ENCODE measurements around the gene OPCML.

The OPCML gene

DNA sequence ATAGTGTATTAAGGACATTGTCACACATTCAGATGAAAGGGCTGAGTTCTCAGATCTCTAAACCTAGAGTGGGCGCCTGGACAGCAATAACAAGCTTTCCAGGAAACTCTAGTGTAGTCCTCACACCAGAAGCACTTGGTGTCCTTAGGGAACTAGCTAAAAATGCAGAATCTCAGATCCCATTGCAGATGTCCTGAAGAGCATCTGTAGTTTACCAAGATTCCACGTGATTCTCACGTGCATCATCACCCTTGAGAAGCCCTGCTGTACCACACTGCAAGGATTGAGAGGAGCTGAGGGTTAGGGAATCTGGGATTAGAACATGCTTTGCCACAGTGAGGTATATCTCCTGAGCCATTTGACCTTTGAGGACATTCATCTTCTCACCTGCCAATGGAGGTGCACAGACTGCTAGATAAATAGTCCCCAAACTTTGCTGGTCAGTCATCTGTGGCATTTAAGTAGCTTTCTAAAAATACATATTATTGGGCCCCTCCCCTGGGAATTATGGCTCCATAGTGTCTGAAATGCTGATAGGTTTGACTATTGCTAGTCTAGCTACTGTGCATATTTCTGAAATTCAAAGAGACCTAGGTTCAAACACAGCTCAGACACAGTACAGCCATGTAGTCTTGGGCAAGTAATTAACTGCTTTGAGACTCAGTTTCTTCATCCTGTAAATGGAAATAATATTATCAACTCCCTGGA lies 1068.9 kb downstream of the OPCML start:
- no peaks in the 10 kb centered on the region for H3K9me3 ChIP-seq (ENCODE audit: control insufficient read depth, insufficient read depth, low read length)
- no peaks in the 10 kb centered on the region for H3K36me3 ChIP-seq (ENCODE audit: control insufficient read depth, insufficient read depth, low read length)

DNA sequence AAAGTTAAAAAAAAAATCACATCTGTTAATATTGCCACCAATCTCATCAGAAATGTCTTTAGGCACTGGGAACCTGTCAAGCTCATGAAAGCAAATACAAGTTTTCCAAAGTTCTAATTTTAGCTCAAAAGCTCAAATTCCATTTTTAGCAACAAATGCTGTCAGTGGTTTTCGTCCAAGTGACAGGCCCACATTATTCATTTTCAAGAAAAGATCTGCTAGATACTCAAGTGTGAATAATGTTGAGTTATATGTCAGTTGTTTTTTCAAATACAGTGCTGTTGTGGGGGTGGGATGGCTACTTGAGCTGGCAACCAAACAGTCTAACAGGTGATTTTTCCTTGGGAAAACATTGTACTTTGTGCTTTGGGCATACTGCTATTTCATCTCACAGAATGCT lies 1072.6 kb downstream of the OPCML start:
- no peaks in the 10 kb centered on the region for H3K9me3 ChIP-seq (ENCODE audit: control insufficient read depth, insufficient read depth, low read length)
- no peak overlapping the region for H3K4me3 ChIP-seq (ENCODE audit: low read depth, low read length)
- no peaks in the 10 kb centered on the region for H3K4me1 ChIP-seq (ENCODE audit: control insufficient read depth, insufficient read depth, low read length)
- H3K36me3 ChIP-seq (ENCODE audit: control insufficient read depth, insufficient read depth, low read length): no peaks in the 10 kb centered on the region
- no peak overlapping the region for H3K9ac ChIP-seq (ENCODE audit: low read depth, low read length)
- no peaks in the 10 kb centered on the region for H3K27me3 ChIP-seq (ENCODE audit: control insufficient read depth, insufficient read depth, low read length)

More for the DNA sequence above, 1068.9 kb downstream of the OPCML start:
- no peaks in the 10 kb centered on the region for H3K27me3 ChIP-seq (ENCODE audit: control insufficient read depth, insufficient read depth, low read length)
- H3K9ac ChIP-seq (ENCODE audit: low read depth, low read length): no peak overlapping the region
- H3K4me1 ChIP-seq (ENCODE audit: control insufficient read depth, insufficient read depth, low read length): no peaks in the 10 kb centered on the region
- H3K4me3 ChIP-seq (ENCODE audit: low read depth, low read length): no peak overlapping the region

DNA sequence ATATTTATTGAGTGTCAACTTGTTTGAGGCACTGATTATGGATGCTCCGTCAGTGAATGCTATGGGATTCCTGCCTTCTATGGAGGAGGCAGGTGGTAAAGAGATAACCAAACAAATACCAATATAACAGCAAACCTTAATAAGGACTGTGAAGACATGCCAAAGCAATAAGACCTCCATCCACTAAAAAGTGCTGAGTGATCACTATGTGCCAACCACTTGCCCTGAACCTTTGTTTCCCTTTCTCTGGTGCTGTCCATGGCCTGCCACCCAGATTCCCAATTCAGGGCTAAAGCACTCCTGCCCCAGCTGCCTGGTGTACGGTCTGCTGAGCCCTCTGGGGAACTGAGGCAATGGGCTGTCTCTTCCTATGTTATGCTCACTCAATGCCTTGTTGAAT lies 1074.9 kb downstream of the OPCML start:
- H3K4me3 ChIP-seq (ENCODE audit: low read depth, low read length): no peak overlapping the region
- no peaks in the 10 kb centered on the region for H3K9me3 ChIP-seq (ENCODE audit: control insufficient read depth, insufficient read depth, low read length)
- H3K9ac ChIP-seq (ENCODE audit: low read depth, low read length): no peak overlapping the region
- no peaks in the 10 kb centered on the region for H3K4me1 ChIP-seq (ENCODE audit: control insufficient read depth, insufficient read depth, low read length)
- H3K36me3 ChIP-seq (ENCODE audit: control insufficient read depth, insufficient read depth, low read length): no peaks in the 10 kb centered on the region
- H3K27me3 ChIP-seq (ENCODE audit: control insufficient read depth, insufficient read depth, low read length): no peaks in the 10 kb centered on the region

DNA sequence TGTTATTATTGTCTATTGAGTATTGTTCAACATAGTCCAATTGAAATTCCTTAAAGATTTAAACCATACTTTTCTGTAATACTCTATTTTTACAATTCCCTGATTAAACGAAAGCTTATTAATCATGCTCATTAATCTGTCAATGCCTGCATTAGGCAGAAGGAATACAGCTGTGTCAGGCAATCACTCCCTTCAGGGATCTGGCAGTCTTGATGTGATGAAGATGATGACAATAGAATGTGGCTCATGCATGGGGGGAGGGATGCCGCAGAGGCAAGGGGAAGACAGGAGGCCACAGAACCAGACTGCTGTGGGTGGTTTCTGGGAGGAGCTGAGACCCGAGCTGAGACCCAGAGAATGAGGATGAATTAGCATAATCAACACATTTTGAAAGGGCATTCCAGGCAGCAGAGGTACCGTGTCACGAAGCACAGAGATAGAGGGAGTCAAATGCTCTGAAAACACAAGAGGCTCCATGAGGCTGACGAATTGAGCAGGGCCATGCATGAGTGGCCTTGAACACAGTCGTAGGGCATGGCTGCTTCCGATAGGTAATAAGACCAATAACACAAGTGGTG lies 1075.5 kb downstream of the OPCML start:
- no peak overlapping the region for H3K4me3 ChIP-seq (ENCODE audit: low read depth, low read length)
- no peaks in the 10 kb centered on the region for H3K4me1 ChIP-seq (ENCODE audit: control insufficient read depth, insufficient read depth, low read length)
- no peaks in the 10 kb centered on the region for H3K9me3 ChIP-seq (ENCODE audit: control insufficient read depth, insufficient read depth, low read length)
- no peaks in the 10 kb centered on the region for H3K36me3 ChIP-seq (ENCODE audit: control insufficient read depth, insufficient read depth, low read length)
- no peak overlapping the region for H3K9ac ChIP-seq (ENCODE audit: low read depth, low read length)
- no peaks in the 10 kb centered on the region for H3K27me3 ChIP-seq (ENCODE audit: control insufficient read depth, insufficient read depth, low read length)

DNA sequence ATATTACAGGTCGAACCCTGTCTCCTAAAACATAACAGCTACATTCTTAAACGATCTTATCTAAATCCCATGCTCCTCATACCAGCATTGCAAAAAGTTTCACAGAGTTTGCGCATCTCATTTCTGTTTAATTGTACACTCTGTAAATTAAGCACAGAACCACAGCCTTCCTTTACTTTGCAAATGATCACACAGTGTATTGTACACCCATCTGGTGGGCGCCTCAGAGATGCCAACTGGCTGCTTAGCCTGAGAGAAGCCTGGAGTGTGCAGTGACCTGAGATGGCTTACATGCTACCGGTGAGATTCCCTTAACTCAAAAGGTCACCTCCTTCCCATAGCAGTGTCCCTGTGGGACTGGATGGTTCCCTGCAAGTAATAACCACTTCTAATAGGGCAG lies 1077.3 kb downstream of the OPCML start:
- H3K9ac ChIP-seq (ENCODE audit: low read depth, low read length): no peak overlapping the region
- H3K27me3 ChIP-seq (ENCODE audit: control insufficient read depth, insufficient read depth, low read length): no peaks in the 10 kb centered on the region
- H3K4me1 ChIP-seq (ENCODE audit: control insufficient read depth, insufficient read depth, low read length): peaks cover 5% of the 10 kb centered on the region
- no peaks in the 10 kb centered on the region for H3K9me3 ChIP-seq (ENCODE audit: control insufficient read depth, insufficient read depth, low read length)
- H3K36me3 ChIP-seq (ENCODE audit: control insufficient read depth, insufficient read depth, low read length): no peaks in the 10 kb centered on the region
- no peak overlapping the region for H3K4me3 ChIP-seq (ENCODE audit: low read depth, low read length)

DNA sequence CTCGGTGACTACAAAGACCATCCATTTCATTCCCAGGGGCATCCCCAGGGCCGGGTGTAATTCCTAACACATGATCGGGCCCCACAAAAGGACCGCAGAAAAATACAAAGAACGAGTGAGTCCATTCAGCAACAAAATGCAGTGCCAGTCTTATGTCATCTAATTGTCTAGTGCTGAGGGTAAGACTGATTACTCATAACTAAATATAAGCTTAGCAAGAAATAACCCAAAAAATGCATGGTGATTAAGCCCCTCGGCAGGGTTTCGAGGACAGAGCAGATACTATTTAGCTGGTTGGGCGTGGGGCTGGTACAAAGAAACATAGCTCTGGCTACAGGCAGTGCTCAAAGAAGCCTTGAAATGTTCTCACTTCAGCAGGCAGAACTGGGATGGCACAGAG lies 1078.9 kb downstream of the OPCML start:
- Histone ChIP-seq H3K4me1 (ENCODE audit: control insufficient read depth, insufficient read depth, low read length) (peaks cover 5% of the 10 kb centered on the region), H3K36me3 (ENCODE audit: control insufficient read depth, insufficient read depth, low read length) (no peaks in the 10 kb centered on the region), H3K9ac (ENCODE audit: low read depth, low read length) (no peak overlapping the region), H3K27me3 (ENCODE audit: control insufficient read depth, insufficient read depth, low read length) (no peaks in the 10 kb centered on the region), H3K9me3 (ENCODE audit: control insufficient read depth, insufficient read depth, low read length) (no peaks in the 10 kb centered on the region), H3K4me3 (ENCODE audit: low read depth, low read length) (no peak overlapping the region)

DNA sequence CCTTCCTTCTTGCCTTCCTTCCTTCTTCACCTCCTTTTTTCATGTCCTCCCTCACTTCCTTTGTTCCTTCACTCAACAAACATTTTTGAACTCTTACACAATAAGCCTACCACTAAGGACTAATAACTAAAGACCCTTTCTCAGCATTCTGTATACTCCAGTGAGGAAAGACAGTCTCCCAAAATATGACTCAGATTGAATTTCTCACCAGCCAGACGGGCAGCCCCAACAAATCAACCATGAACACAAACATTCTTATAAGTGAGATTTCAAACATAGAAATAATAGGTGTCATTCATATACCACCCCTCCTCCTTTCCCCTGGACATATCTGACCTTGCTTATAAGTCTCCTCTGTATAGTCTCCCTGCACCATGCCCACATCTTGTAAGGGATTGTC lies 1079.7 kb downstream of the OPCML start:
- H3K36me3 ChIP-seq (ENCODE audit: control insufficient read depth, insufficient read depth, low read length): no peaks in the 10 kb centered on the region
- H3K4me3 ChIP-seq (ENCODE audit: low read depth, low read length): no peak overlapping the region
- H3K9ac ChIP-seq (ENCODE audit: low read depth, low read length): no peak overlapping the region
- no peaks in the 10 kb centered on the region for H3K9me3 ChIP-seq (ENCODE audit: control insufficient read depth, insufficient read depth, low read length)
- peaks cover 5% of the 10 kb centered on the region for H3K4me1 ChIP-seq (ENCODE audit: control insufficient read depth, insufficient read depth, low read length)
- H3K27me3 ChIP-seq (ENCODE audit: control insufficient read depth, insufficient read depth, low read length): no peaks in the 10 kb centered on the region

DNA sequence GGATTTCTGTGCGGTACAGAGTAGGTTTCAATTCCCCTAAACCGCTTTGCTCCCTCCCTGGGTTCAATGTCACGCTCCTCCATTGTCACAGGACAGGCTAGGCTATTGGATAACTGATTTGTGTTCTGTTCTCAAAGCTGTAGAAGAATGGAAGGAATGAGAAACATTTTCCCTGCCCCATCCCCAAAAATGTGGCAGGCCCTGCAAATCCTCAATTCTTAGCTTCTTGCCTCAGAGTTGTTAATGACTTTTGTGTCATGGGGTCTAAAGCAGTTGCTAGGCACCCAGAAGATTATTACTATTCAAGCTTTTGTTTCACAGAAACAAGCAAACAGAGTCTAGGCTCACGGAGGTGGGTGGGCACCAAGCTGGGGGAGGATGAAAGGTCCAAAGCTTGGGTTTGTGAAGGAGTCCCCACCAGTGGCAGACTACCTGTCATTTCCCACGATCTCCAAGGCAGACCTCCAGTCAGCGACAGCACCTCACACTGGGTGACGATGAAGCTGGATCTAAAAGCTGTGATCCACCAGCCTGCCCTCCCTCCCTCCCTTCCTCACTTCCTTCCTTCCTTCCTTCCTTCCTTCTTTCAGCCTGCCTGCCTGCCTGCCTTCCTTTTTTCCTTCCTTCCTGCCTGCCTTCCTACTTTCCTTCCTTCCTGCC lies 1080.2 kb downstream of the OPCML start:
- peak overlapping the region; percentile 14 for H3K4me3 ChIP-seq (ENCODE audit: low read depth, low read length)
- H3K9me3 ChIP-seq (ENCODE audit: control insufficient read depth, insufficient read depth, low read length): no peaks in the 10 kb centered on the region
- no peak overlapping the region for H3K9ac ChIP-seq (ENCODE audit: low read depth, low read length)
- no peaks in the 10 kb centered on the region for H3K27me3 ChIP-seq (ENCODE audit: control insufficient read depth, insufficient read depth, low read length)
- no peaks in the 10 kb centered on the region for H3K36me3 ChIP-seq (ENCODE audit: control insufficient read depth, insufficient read depth, low read length)
- H3K4me1 ChIP-seq (ENCODE audit: control insufficient read depth, insufficient read depth, low read length): peaks cover 5% of the 10 kb centered on the region

DNA sequence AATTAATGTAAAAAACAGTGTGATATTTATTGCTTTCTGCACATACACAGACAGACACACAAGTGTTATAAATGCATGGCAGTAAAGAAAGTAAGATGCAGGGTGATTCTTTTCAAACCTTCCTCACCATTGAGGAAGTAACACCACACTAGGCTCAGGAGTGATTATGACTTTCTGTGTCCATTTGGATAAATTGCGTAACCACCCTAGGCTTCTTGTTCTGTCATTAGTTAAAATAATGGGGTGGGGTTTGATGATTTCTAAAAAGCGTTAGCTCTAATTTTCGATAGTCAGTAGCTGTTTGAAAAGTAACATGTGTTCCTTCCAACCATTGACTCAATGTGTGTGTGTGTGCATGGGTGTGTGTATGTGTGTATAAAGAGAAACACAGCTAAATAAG lies 1081.7 kb downstream of the OPCML start:
- H3K9ac ChIP-seq (ENCODE audit: low read depth, low read length): no peak overlapping the region
- H3K27me3 ChIP-seq (ENCODE audit: control insufficient read depth, insufficient read depth, low read length): no peaks in the 10 kb centered on the region
- no peak overlapping the region for H3K4me3 ChIP-seq (ENCODE audit: low read depth, low read length)
- H3K9me3 ChIP-seq (ENCODE audit: control insufficient read depth, insufficient read depth, low read length): no peaks in the 10 kb centered on the region
- H3K36me3 ChIP-seq (ENCODE audit: control insufficient read depth, insufficient read depth, low read length): no peaks in the 10 kb centered on the region
- peaks cover 5% of the 10 kb centered on the region for H3K4me1 ChIP-seq (ENCODE audit: control insufficient read depth, insufficient read depth, low read length)

DNA sequence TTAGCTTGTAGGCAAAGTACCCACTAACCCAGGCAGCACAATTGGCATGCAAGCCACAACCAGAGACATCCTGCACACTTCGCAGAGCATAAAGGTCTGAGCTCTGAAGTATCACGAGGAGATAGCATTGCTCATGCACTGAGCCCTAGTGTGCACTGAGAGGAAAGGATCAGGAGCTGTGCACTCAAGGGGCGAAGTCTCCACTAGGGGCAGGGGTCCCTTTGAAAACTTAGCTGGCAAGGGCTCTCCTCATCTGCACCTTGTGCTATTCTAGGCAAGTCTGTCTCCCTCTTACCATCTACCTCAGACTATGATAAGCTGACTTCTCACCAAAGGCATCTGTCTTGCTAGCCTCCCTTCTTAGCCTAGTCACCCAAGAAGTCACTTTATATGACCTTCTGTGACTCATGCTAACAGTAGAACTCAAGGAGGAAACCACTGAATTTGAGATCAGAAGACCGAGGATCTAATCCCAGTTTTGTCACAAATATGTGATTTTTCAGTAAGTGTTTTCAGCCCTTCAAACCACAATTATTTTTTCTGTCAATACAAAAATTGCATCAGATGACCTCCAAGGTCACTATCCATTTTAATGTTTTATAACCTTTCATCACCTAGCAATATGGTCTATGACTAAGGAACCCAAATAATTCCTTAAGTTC lies 1083.8 kb downstream of the OPCML start:
- Histone ChIP-seq H3K9me3 (ENCODE audit: control insufficient read depth, insufficient read depth, low read length) (no peaks in the 10 kb centered on the region), H3K9ac (ENCODE audit: low read depth, low read length) (no peak overlapping the region), H3K36me3 (ENCODE audit: control insufficient read depth, insufficient read depth, low read length) (no peaks in the 10 kb centered on the region), H3K4me1 (ENCODE audit: control insufficient read depth, insufficient read depth, low read length) (peaks cover 5% of the 10 kb centered on the region), H3K27me3 (ENCODE audit: control insufficient read depth, insufficient read depth, low read length) (no peaks in the 10 kb centered on the region), H3K4me3 (ENCODE audit: low read depth, low read length) (no peak overlapping the region)

DNA sequence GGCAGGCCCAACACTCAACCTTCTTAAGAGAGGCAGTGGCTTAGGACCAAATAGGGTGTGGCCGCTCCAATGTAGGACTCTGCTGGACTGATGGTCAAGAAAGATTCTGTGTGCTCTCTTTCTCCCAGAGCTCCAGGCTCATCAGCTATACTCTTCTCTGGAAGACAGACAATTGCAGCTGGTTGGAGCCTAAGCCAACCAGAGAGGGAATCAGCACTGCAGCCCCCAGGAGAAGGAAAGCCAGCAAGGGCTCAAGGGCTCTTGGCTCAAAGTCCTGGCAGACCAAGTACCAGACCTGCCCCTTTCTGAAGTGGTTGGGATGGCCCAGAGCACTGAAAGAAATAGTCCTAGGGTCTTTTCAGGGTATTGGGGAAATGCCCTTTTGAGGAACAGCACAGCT lies 1084.5 kb downstream of the OPCML start:
- Histone ChIP-seq H3K36me3 (ENCODE audit: control insufficient read depth, insufficient read depth, low read length) (no peaks in the 10 kb centered on the region), H3K27me3 (ENCODE audit: control insufficient read depth, insufficient read depth, low read length) (no peaks in the 10 kb centered on the region), H3K9ac (ENCODE audit: low read depth, low read length) (no peak overlapping the region), H3K4me3 (ENCODE audit: low read depth, low read length) (no peak overlapping the region), H3K4me1 (ENCODE audit: control insufficient read depth, insufficient read depth, low read length) (peaks cover 5% of the 10 kb centered on the region), H3K9me3 (ENCODE audit: control insufficient read depth, insufficient read depth, low read length) (no peaks in the 10 kb centered on the region)
